CD14-positive monocyte (primary cell): ENCODE results near the gene AGPAT3. TPM values are rescaled to one million over a fixed set of nuclear protein-coding genes. Genes with fewer than 3 reads are reported as not detected.
A peak's percentile ranks its signal among the peaks of the same experiment; 100 is the strongest.

Experiments
- DNase-seq, 3 donors: peaks; one replicate each; pipeline ENCODE4 v3.0.0-alpha.2; 2011 to 2022
- H2AFZ ChIP-seq: 2 replicates; pipeline ENCODE4 v1.6.0; 2012; ENCODE audit warnings: mild to moderate bottlenecking, low read depth, low read length, inconsistent platforms; ENCODE audit not compliant: insufficient read depth, poor library complexity, severe bottlenecking
- H3K27ac ChIP-seq, 2 donors: 1 replicate in 1 of 2; 2 replicates in 1 of 2; pipeline ENCODE4 v1.5.1; 2012 to 2013; ENCODE audit warnings: low read length in 2 of 2, control low read depth in 1 of 2, inconsistent platforms in 1 of 2, low read depth in 1 of 2, mild to moderate bottlenecking in 1 of 2
- H3K27me3 ChIP-seq, 2 donors: one replicate each; pipeline versions ENCODE4 v1.6.0 to v1.6.1; 2011 to 2013; ENCODE audit warnings: low read length in 2 of 2; ENCODE audit not compliant: control insufficient read depth in 2 of 2, insufficient read depth in 2 of 2
- H3K36me3 ChIP-seq, 2 donors: replicated peaks in 1 of 2; 1 replicate in 1 of 2; 2 replicates in 1 of 2; pipeline versions ENCODE4 v1.5.1 to v1.6.1; 2012 to 2013; ENCODE audit warnings: low read length in 2 of 2, control low read depth in 1 of 2, inconsistent platforms in 1 of 2, mild to moderate bottlenecking in 1 of 2; ENCODE audit not compliant: insufficient read depth in 2 of 2, control insufficient read depth in 1 of 2
- H3K4me1 ChIP-seq, 2 donors: 1 replicate in 1 of 2; 2 replicates in 1 of 2; pipeline versions ENCODE4 v1.5.1 to v1.6.1; 2012 to 2013; ENCODE audit warnings: low read length in 2 of 2, control low read depth in 1 of 2, inconsistent platforms in 1 of 2, mild to moderate bottlenecking in 1 of 2, moderate library complexity in 1 of 2; ENCODE audit not compliant: insufficient read depth in 2 of 2, control insufficient read depth in 1 of 2
- H3K4me2 ChIP-seq: replicated peaks from 2 replicates; pipeline ENCODE3; 2012; ENCODE audit warnings: low read length, moderate library complexity, mild to moderate bottlenecking; ENCODE audit not compliant: poor library complexity, severe bottlenecking; ENCODE audit errors: extremely low read depth
- H3K4me3 ChIP-seq, 3 experiments: fragments of 200-600 bp in 1 of 3; sonication (generic) in 1 of 3; replicated peaks in 1 of 3; 1 replicate in 2 of 3; 2 replicates in 1 of 3; pipeline ENCODE4 v1.5.1; 2011 to 2013; ENCODE audit warnings: low read length in 3 of 3, mild to moderate bottlenecking in 3 of 3, control low read depth in 2 of 3, low read depth in 2 of 3, inconsistent platforms in 1 of 3, moderate library complexity in 1 of 3
- H3K79me2 ChIP-seq: 2 replicates; pipeline ENCODE4 v1.6.0; 2012; ENCODE audit warnings: mild to moderate bottlenecking, control low read depth, inconsistent platforms, low read length, moderate library complexity; ENCODE audit not compliant: insufficient read depth
- H3K9ac ChIP-seq: 2 replicates; pipeline ENCODE4 v1.6.0; 2017; ENCODE audit warnings: low read length, mild to moderate bottlenecking; ENCODE audit not compliant: insufficient read depth, poor library complexity, severe bottlenecking
- H3K9me3 ChIP-seq, 2 donors: replicated peaks in 1 of 2; 1 replicate in 1 of 2; 2 replicates in 1 of 2; pipeline versions ENCODE4 v1.5.1 to v1.6.1; 2012 to 2013; ENCODE audit warnings: low read length in 2 of 2, control low read depth in 1 of 2; ENCODE audit not compliant: control insufficient read depth in 1 of 2, insufficient read depth in 1 of 2
- H4K20me1 ChIP-seq: 2 replicates; pipeline ENCODE4 v1.6.0; 2012; ENCODE audit warnings: mild to moderate bottlenecking, low read length, control low read depth, moderate library complexity; ENCODE audit not compliant: insufficient read depth
- H3K27ac Mint-ChIP-seq, 7 donors: one replicate each; pipeline ENCODE4 v1.8.0; 2020; ENCODE audit warnings: mild to moderate bottlenecking in 7 of 7, mixed read lengths in 7 of 7, moderate library complexity in 6 of 7, inconsistent platforms in 2 of 7
- H3K27me3 Mint-ChIP-seq, 3 donors: one replicate each; pipeline ENCODE4 v1.8.0; 2021 to 2022; ENCODE audit warnings: low read depth in 3 of 3, mild to moderate bottlenecking in 3 of 3, mixed read lengths in 3 of 3, moderate library complexity in 3 of 3, inconsistent platforms in 1 of 3
- H3K36me3 Mint-ChIP-seq, 2 donors: one replicate each; pipeline ENCODE4 v1.8.0; 2020; ENCODE audit warnings: mixed read lengths in 2 of 2, inconsistent platforms in 1 of 2, mild to moderate bottlenecking in 1 of 2
- H3K4me1 Mint-ChIP-seq: one replicate; pipeline ENCODE4 v1.8.0; 2020; ENCODE audit warnings: mild to moderate bottlenecking, mixed read lengths
- H3K4me3 Mint-ChIP-seq, 2 donors: one replicate each; pipeline ENCODE4 v1.8.0; 2020; ENCODE audit warnings: mild to moderate bottlenecking in 2 of 2, mixed read lengths in 2 of 2, moderate library complexity in 1 of 2
- H3K9me3 Mint-ChIP-seq, 7 donors: one replicate each; pipeline ENCODE4 v1.8.0; 2020 to 2022; ENCODE audit warnings: mixed read lengths in 7 of 7, mild to moderate bottlenecking in 6 of 7, moderate library complexity in 6 of 7, inconsistent platforms in 2 of 7
- CTCF ChIP-seq: fragments of 200-600 bp; IDR thresholded peaks from one replicate; pipeline ENCODE4 v1.8.0; 2022; ENCODE audit warnings: antibody characterized with exemption, mild to moderate bottlenecking
- WGBS: methylation state at CpG from one replicate; pipeline ENCODE4 v1.1.5; 2013; ENCODE audit warnings: missing lambda C conversion rate; ENCODE audit not compliant: insufficient coverage; 5-methylcytosine and 5-hydroxymethylcytosine counted together
- intact Hi-C, 2 donors: fragments of 100-400 bp; cut with micrococcal nuclease; formaldehyde crosslinking; loops; one replicate each; pipeline versions ENCODE4 v1.15.0 to v1.15.1; 2023
- polyA plus RNA-seq, 3 donors: library from polyadenylated mRNA; depleted of rRNA in 1 of 3; unstranded in 2 of 3; stranded (reverse) in 1 of 3; fragments of 300-500 nt in 2 of 3; fragments of >200 nt in 1 of 3; fragmentation: Illumina TruSeq in 2 of 3; gene quantifications; 1 replicate in 2 of 3; 2 replicates in 1 of 3; pipeline ENCODE4 v1.2.3, GENCODE V29; 2012 to 2021

AGPAT3 gene
- polyA plus RNA-seq, 3 donors, result 24.9 to 49.3 (median 26.2) TPM

GRCh38 chr21:43861706-43862105 is 3.3 kb upstream of the AGPAT3 start:
- Histone ChIP-seq H3K4me2 (no peak overlapping the region), H3K79me2 (peaks cover 19% of the 10 kb centered on the region), H3K9me3 (no peaks in the 10 kb centered on the region), H3K36me3 (no peaks in the 10 kb centered on the region), H4K20me1 (peaks cover 10% of the 10 kb centered on the region), H3K27ac (no peak overlapping the region), H3K27me3 (no peaks in the 10 kb centered on the region), H3K4me3 (no peak overlapping the region), H2AFZ (no peak overlapping the region), H3K4me1 (peaks cover 16 to 22% of the 10 kb centered on the region in 2 donors), H3K9ac (no peak overlapping the region)
- Mint-ChIP-seq H3K4me1 (peaks cover 17% of the 10 kb centered on the region), H3K27me3 (peaks cover 5 to 20% (median 7%) of the 10 kb centered on the region in 3 donors), H3K4me3 (no peak overlapping the region), H3K36me3 (peaks cover 0 to 2% of the 10 kb centered on the region in 2 donors), H3K27ac (no peak overlapping the region), H3K9me3 (no peaks in the 10 kb centered on the region)
- 99% methylated on average over 6 of the region's 8 CpGs for WGBS
- no peak for DNase-seq
- no peak for TF ChIP-seq CTCF
- intact Hi-C loops, result loop anchor here (2.0 to 5.0 kb wide), 2 partner anchors 49 kb away; no protein-coding TSS in a partner anchor

GRCh38 chr21:43864313-43864961 is 586 bp upstream of the AGPAT3 start:
- Mint-ChIP-seq H3K4me1 (peaks cover 37% of the 10 kb centered on the region), H3K27me3 (peaks cover 5 to 18% (median 9%) of the 10 kb centered on the region in 3 donors), H3K4me3 (peak overlapping the region; percentile 30 to 34), H3K9me3 (peaks cover 0 to 2% (median 0%) of the 10 kb centered on the region in 7 donors), H3K27ac (no peak overlapping the region), H3K36me3 (peaks cover 25 to 27% of the 10 kb centered on the region in 2 donors)
- Histone ChIP-seq H4K20me1 (peaks cover 38% of the 10 kb centered on the region), H3K4me1 (peaks cover 26 to 36% of the 10 kb centered on the region in 2 donors), H3K36me3 (peaks cover 2 to 27% of the 10 kb centered on the region in 2 donors), H3K27ac (peak overlapping the region in 1 of 2 donors; percentile 67), H3K4me3 (peak overlapping the region; percentile 11 to 74 (median 44)), H3K79me2 (peaks cover 46% of the 10 kb centered on the region), H3K4me2 (peak overlapping the region; percentile 91), H3K9me3 (no peaks in the 10 kb centered on the region), H2AFZ (peak overlapping the region; percentile 80), H3K27me3 (no peaks in the 10 kb centered on the region), H3K9ac (peak overlapping the region; percentile 56)
- peak in 2 of 3 donors; percentile 20 to 37 for DNase-seq
- TF ChIP-seq CTCF, result no peak
- intact Hi-C loops, result loop anchor here in 1 of 2 donors (5.0 kb wide), 1 partner anchor 52 kb away; no protein-coding TSS in a partner anchor
- WGBS, result under 1% methylated on average over 58 of the region's 81 CpGs
